ENCODE measurements around the gene CCDC110. TPM values are rescaled to one million over a fixed set of nuclear protein-coding genes. Genes with fewer than 3 reads are reported as not detected.

CCDC110 gene
- total RNA-seq, 2 donors from 2014 or later = 2.8 to 10.3 TPM

- TF ChIP-seq POLR2AphosphoS5 (IDR thresholded peaks at IDR 0.05) (no peak), POLR2A (IDR thresholded peaks at IDR 0.05) (no peak), CTCF (IDR thresholded peaks at IDR 0.05) (no peak)
- H3K27ac ChIP-seq = no peak overlapping the region
- no peaks in the 10 kb centered on the region for H3K27me3 ChIP-seq (replicated peaks; ENCODE audit: insufficient read depth)
- H3K4me1 ChIP-seq (replicated peaks) = peaks cover 3% of the 10 kb centered on the region
- no peaks in the 10 kb centered on the region for H3K9me3 ChIP-seq
- no peak for DNase-seq (ENCODE audit: low spot score)
- intact Hi-C loops (cut with DNase I) = no loop called here
- WGBS = 91% methylated on average over 4 of the region's 4 CpGs
- peaks cover 0 to 2% of the 10 kb centered on the region in 2 donors for H3K36me3 ChIP-seq
- H3K4me3 ChIP-seq = no peak overlapping the region
These were observed 67.5 kb downstream of the CCDC110 start for GRCh38 chr4:185404031-185404430.

- no peaks in the 10 kb centered on the region for H3K9me3 ChIP-seq
- peak; percentile 42 for TF ChIP-seq POLR2AphosphoS5 (IDR thresholded peaks at IDR 0.05)
- TF ChIP-seq CTCF (IDR thresholded peaks at IDR 0.05) = no peak
- peak; percentile 9 for TF ChIP-seq POLR2A (IDR thresholded peaks at IDR 0.05)
- H3K4me3 ChIP-seq = peak overlapping the region; percentile 10 to 80
- H3K36me3 ChIP-seq = peaks cover 0 to 2% of the 10 kb centered on the region in 2 donors
- intact Hi-C loops (cut with DNase I) = loop anchor here (5.0 to 10.0 kb wide), 4 partner anchors 187 to 635 kb away; partner anchors contain the start of gene SLC25A4
- WGBS = 26% methylated on average over 8 of the region's 8 CpGs
- no peaks in the 10 kb centered on the region for H3K27me3 ChIP-seq (replicated peaks; ENCODE audit: insufficient read depth)
- H3K4me1 ChIP-seq (replicated peaks) = peaks cover 3% of the 10 kb centered on the region
- DNase-seq (ENCODE audit: low spot score) = no peak
- H3K27ac ChIP-seq = peak overlapping the region; percentile 43 to 100
These were observed 72.1 kb downstream of the CCDC110 start for GRCh38 chr4:185399466-185399865.

GRCh38 chr4:185398618-185399017 lies 72.9 kb downstream of the CCDC110 start:
- intact Hi-C loops (cut with DNase I) = loop anchor here (5.0 to 10.0 kb wide), 4 partner anchors 186 to 636 kb away; partner anchors contain the start of gene SLC25A4
- WGBS = 18% methylated on average over 2 of the region's 2 CpGs
- Histone ChIP-seq H3K4me1 (replicated peaks) (peaks cover 3% of the 10 kb centered on the region), H3K27ac (peak overlapping the region; percentile 43 to 100), H3K27me3 (replicated peaks; ENCODE audit: insufficient read depth) (no peaks in the 10 kb centered on the region), H3K4me3 (peak overlapping the region in 1 of 2 donors; percentile 80), H3K36me3 (peaks cover 0 to 2% of the 10 kb centered on the region in 2 donors), H3K9me3 (no peaks in the 10 kb centered on the region)
- no peak for DNase-seq (ENCODE audit: low spot score)
- TF ChIP-seq POLR2A (IDR thresholded peaks at IDR 0.05) = no peak
- TF ChIP-seq CTCF (IDR thresholded peaks at IDR 0.05) = no peak

- H3K27ac ChIP-seq = peak within 1 kb of the TSS; percentile 99 to 100
- intact Hi-C loops (cut with DNase I) = loop anchor here (5.0 to 10.0 kb wide), 4 partner anchors 185 to 638 kb away; partner anchors contain the start of gene SLC25A4
- TF ChIP-seq POLR2AphosphoS5 (IDR thresholded peaks at IDR 0.05) (peak; percentile 84), POLR2A (IDR thresholded peaks at IDR 0.05) (peak; percentile 65), CTCF (IDR thresholded peaks at IDR 0.05) (no peak)
These were observed 74.7 kb downstream of the CCDC110 start, which contains the start of gene ANKRD37 for GRCh38 chr4:185396724-185397385. TSS of gene ANKRD37 (plus strand) at chr4:185396841. CDS start at chr4:185396924, 83 bp downstream.

More at GRCh38 chr4:185396724-185397385, 74.7 kb downstream of the CCDC110 start, which contains the start of gene ANKRD37:
- H3K9me3 ChIP-seq = no peaks in the 10 kb centered on the region
- H3K36me3 ChIP-seq = peaks cover 0 to 2% of the 10 kb centered on the region in 2 donors
- no peaks in the 10 kb centered on the region for H3K4me1 ChIP-seq (replicated peaks)
- H3K4me3 ChIP-seq = peak within 1 kb of the TSS; percentile 59 to 80
- no peaks in the 10 kb centered on the region for H3K27me3 ChIP-seq (replicated peaks; ENCODE audit: insufficient read depth)
- 6% methylated on average over 38 of the region's 38 CpGs for WGBS
- peak; percentile 59 for DNase-seq (ENCODE audit: low spot score)

Data from prostate gland (tissue), 2 donors.